ENCODE results near the gene TCF7L2.

TCF7L2 gene

DNA sequence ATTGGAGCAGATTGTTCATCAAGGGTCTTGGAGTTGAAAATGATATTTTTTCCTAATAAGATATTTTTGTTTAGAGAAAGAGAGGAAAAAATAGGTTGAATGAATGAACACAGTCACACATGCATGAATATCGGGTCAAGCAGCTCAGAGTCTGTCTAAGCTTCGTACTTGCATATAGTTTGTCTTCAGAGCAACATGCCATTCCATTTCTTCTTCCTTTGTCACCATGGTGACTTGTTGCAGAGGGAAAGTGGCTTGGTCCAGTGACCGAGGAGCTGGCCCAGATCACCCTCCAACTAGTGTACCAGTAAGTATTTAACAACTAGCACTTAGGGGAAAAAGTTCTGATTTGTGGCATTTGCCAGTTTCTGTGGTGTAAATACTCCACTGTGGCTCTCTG, 232.1 kb downstream of the TCF7L2 start:
- TF ChIP-seq, protein P1, sequence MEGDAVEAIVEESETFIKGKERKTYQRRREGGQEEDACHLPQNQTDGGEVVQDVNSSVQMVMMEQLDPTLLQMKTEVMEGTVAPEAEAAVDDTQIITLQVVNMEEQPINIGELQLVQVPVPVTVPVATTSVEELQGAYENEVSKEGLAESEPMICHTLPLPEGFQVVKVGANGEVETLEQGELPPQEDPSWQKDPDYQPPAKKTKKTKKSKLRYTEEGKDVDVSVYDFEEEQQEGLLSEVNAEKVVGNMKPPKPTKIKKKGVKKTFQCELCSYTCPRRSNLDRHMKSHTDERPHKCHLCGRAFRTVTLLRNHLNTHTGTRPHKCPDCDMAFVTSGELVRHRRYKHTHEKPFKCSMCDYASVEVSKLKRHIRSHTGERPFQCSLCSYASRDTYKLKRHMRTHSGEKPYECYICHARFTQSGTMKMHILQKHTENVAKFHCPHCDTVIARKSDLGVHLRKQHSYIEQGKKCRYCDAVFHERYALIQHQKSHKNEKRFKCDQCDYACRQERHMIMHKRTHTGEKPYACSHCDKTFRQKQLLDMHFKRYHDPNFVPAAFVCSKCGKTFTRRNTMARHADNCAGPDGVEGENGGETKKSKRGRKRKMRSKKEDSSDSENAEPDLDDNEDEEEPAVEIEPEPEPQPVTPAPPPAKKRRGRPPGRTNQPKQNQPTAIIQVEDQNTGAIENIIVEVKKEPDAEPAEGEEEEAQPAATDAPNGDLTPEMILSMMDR (IDR thresholded peaks at IDR 0.05): no peak

DNA sequence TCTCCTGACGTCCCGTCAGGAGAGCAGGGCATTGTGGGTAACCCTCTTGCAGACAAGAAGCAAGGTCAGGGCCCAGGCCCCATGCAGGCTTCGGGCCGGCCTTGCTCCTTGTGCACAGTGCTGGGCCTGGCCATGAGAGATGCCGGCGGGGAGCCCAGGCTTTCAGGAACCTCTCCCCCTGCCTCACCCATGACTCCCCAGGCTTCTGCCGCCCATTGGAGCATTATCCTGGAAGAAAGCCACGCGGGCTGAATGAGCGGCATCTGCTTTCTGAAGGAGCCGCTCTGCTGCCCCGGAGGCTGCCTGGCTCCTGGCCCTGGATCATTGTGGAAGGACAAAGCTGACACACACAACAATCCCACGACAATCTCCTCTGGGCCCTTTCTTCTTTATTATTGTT, 233.5 kb downstream of the TCF7L2 start:
- TF ChIP-seq, protein P1 (IDR thresholded peaks at IDR 0.05): no peak

DNA sequence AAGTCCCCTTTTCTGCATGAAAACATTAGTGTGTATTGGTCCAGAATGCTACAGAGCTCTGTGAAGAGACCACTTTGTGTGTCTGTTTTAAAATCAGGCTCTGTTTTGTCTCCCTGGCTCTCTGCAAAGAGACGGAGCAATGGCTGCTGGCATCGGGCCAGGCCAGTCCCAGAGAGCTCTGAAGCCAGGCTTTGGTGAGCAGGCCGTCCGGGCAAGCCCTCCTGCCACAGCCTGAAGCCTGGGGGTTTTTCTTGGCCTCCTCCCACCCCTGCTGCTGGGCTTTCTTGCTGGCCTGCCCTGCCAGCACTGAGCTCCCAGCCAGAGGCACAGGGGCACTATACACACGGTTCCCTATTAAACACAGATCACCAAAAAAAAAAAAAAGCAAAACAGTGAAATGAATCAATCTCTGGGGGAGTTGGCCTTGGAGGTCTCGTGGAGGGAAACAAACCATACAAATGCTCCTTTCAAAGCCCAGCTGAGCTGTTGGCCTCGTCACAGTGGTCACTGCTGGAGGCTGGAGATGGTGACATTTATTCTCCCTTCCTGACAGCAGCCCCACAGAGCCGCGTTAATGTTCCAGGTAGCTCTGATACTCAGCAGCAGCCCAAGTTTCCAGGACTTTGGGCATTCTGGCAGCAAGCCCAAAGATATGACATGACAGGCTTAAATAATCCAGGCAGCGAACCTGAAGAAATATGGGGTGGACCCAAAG, 237.2 kb downstream of the TCF7L2 start:
- TF ChIP-seq, protein P1 (IDR thresholded peaks at IDR 0.05): no peak

DNA sequence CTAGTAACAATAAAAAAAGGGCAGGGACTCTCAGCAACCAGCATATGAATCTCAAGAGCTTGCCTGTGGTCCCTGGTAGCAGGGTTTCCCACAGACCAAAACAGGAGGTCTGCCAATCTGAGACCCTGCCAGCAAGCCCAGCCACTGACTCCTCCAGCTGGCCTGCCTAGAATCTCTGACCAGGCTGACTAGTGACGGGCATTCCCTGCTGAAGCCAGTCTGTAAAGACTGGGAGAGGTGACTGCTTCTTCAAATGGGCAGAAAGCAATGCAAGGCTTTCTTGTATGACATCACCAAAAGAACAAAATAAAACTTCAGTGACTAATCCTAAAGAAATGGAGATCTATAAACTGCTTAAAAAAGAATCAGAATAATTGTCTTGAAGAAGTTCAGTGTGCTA, 249.4 kb downstream of the TCF7L2 start:
- TF ChIP-seq, protein P1 (IDR thresholded peaks at IDR 0.05): no peak

DNA sequence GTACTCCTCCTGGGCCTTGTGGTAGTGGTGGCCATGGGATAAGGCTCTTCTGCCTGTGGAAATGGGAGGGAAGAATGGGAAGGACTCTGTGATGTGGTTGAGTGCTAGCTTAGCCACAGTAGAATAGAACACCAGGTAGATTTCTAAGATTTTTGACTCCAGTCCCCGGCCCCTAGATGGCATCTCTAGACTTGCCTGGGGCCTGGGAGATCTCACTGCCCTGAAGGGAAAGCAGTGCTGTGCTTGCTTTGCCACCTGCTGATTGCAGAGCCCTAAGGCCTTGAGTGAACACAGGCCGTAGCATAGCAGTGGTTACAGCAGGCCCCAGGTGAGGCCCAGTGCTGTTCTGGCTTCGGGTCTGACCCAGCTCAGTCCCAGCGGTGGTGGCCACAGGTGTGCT, 252.0 kb downstream of the TCF7L2 start:
- TF ChIP-seq, protein P1 (IDR thresholded peaks at IDR 0.05): no peak

DNA sequence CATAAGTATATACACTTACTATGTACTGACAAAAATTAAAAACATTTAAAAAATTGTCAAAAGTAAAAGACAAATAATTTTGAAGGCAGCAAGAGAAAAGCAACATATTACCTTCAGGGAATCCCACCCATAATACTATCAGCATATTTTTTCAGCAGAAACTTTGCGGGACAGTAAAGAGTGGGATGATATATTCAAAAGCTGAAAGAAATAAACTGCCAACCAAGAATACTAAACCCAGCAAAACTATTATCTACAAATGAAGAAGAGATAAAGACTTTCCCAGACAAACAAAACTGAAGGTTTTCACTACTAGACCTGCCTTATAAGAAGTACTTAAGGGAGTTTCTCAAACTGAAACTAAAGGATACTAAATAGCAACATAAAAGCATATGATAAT, 257.9 kb downstream of the TCF7L2 start:
- TF ChIP-seq, protein P1 (IDR thresholded peaks at IDR 0.05): no peak

DNA sequence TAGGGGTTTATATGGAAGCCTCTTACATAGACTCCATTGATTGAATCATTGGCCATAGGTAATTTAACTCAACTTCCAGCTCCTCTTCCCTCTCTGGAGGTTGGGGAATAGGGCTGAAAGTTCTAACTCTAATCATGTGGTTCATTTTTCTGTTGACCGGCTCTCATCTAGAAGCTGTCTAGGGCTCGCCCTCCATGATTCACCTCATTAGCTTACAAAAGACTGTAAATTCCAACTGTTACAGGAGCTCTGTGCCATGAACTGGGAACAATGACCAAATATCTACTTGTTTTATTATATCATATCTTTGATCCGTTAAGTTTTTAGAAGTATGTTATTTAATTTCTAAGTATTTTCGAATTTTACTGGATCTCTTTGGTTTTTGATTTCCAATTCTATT, 263.0 kb downstream of the TCF7L2 start:
- TF ChIP-seq, protein P1 (IDR thresholded peaks at IDR 0.05): no peak

DNA sequence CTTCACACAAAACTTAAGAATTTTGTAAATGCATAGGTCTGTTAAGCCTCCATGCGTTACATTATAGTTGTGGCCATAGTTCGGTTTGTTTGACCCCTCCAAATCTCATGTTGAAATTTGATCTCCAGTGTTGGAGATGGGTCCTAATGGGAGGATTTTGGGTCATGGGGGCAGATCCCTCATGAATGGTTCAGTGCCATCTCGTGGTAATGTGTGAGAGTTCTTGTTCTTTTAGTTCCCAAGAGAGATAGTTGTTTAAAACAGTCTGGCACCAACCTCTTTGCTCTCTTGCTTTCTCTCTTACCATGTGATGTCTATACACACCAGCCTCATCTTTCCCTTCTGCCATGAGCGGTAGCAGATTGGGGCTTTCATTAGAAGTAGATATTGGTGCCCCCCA, 264.3 kb downstream of the TCF7L2 start:
- TF ChIP-seq, protein P1 (IDR thresholded peaks at IDR 0.05): no peak

All from LNCAP (cell line).